Measurements from ENCODE around the gene MFGE8.
"Not testable (repeated sequence)": the region's sequence is repeated elsewhere in the genome, so short reads cannot be mapped to it uniquely, and the experiment has no call there.

DNA sequence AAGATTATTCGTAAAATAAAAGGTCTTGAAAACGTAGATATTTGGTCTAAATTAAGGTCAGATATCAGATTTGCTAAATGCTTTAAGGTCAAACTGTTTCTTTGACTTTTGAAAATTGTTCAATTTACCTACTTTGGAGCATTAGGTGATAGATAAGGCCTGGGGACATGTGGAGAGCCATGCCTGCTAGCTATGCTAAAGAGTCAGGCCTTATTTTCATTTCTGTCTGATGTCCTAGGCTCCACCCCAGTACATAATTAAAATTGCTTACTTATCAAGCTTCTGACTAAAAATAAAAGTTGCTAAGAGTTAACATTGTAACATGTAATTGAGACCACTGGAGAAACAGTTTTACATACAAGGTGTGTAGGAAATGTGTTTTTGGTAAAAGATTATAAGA lies 12.5 kb upstream of the MFGE8 start:
- TF ChIP-seq, protein P1, sequence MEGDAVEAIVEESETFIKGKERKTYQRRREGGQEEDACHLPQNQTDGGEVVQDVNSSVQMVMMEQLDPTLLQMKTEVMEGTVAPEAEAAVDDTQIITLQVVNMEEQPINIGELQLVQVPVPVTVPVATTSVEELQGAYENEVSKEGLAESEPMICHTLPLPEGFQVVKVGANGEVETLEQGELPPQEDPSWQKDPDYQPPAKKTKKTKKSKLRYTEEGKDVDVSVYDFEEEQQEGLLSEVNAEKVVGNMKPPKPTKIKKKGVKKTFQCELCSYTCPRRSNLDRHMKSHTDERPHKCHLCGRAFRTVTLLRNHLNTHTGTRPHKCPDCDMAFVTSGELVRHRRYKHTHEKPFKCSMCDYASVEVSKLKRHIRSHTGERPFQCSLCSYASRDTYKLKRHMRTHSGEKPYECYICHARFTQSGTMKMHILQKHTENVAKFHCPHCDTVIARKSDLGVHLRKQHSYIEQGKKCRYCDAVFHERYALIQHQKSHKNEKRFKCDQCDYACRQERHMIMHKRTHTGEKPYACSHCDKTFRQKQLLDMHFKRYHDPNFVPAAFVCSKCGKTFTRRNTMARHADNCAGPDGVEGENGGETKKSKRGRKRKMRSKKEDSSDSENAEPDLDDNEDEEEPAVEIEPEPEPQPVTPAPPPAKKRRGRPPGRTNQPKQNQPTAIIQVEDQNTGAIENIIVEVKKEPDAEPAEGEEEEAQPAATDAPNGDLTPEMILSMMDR (IDR thresholded peaks at IDR 0.05) = not testable (repeated sequence)
- not testable (repeated sequence) for TF ChIP-seq POLR2A (IDR thresholded peaks at IDR 0.05)

Measured in adrenal gland (tissue), 5 donors.